Kidney (tissue), 14 donors: Measurements from ENCODE around the gene BARX1. TPM values are rescaled to one million over a fixed set of nuclear protein-coding genes. Genes with fewer than 3 reads are reported as not detected.

ENCODE experiments used
- DNase-seq, 5 donors: peaks; one replicate each; pipeline ENCODE4 v3.0.0-alpha.2; 2013 to 2020
- FAIRE-seq: peaks from 2 replicates; lab custom pipeline; 2012; peaks lifted over from hg19 to GRCh38; lab: Jason Lieb, UNC
- H3K27ac ChIP-seq, 2 donors: one replicate each; pipeline ENCODE4 v1.7.0; 2013; ENCODE audit warnings: low read depth in 2 of 2, low read length in 2 of 2, inconsistent platforms in 1 of 2
- H3K27me3 ChIP-seq: one replicate; pipeline ENCODE4 v1.7.1; 2013; ENCODE audit warnings: low read length, inconsistent platforms; ENCODE audit not compliant: control insufficient read depth, insufficient read depth
- H3K36me3 ChIP-seq, 3 donors: one replicate each; pipeline versions ENCODE4 v1.7.0 to v1.7.1; 2013; ENCODE audit warnings: low read length in 3 of 3, control low read depth in 1 of 3, inconsistent platforms in 1 of 3; ENCODE audit not compliant: insufficient read depth in 3 of 3, control insufficient read depth in 2 of 3
- H3K4me1 ChIP-seq, 3 donors: one replicate each; pipeline versions ENCODE4 v1.7.0 to v1.7.1; 2013; ENCODE audit warnings: low read length in 3 of 3, inconsistent platforms in 1 of 3, low read depth in 1 of 3; ENCODE audit not compliant: control insufficient read depth in 2 of 3, insufficient read depth in 2 of 3
- H3K4me3 ChIP-seq, 3 donors: one replicate each; pipeline versions ENCODE4 v1.7.0 to v1.8.1; 2013; ENCODE audit warnings: low read length in 3 of 3, control low read depth in 1 of 3, inconsistent platforms in 1 of 3
- H3K9ac ChIP-seq, 3 donors: one replicate each; pipeline versions ENCODE4 v1.7.0 to v1.7.1; 2013; ENCODE audit warnings: low read length in 3 of 3, control low read depth in 1 of 3, inconsistent platforms in 1 of 3
- H3K9me3 ChIP-seq, 3 donors: one replicate each; pipeline versions ENCODE4 v1.7.0 to v1.7.1; 2013; ENCODE audit warnings: low read length in 3 of 3, control low read depth in 1 of 3, inconsistent platforms in 1 of 3; ENCODE audit not compliant: control insufficient read depth in 2 of 3, insufficient read depth in 1 of 3
- intact Hi-C: fragments of 100-400 bp; cut with DNase I; formaldehyde crosslinking; loops from one replicate; pipeline ENCODE4 v1.11.1; 2022
- polyA plus RNA-seq: library from polyadenylated mRNA; stranded (reverse); fragments of 350-450 nt; fragmentation: Illumina TruSeq; extraction: RNeasy Lipid Tissue Mini Kit (QIAGEN cat#74804); gene quantifications from one replicate; pipeline ENCODE4 v1.2.3, GENCODE V29; 2014; ENCODE audit warnings: low read depth, low replicate concordance; ENCODE audit not compliant: insufficient read depth
- total RNA-seq: library from RNA; stranded (reverse); fragmentation: NEBNext Ultra II Directional; extraction: Animal tissue kit (Norgen Biotek cat#: 25700); gene quantifications from one replicate; pipeline ENCODE4 v1.2.1, GENCODE V29; 2021
- TF ChIP-seq, protein P1 (sequence below): IDR thresholded peaks from 3 replicates; pipeline ENCODE4 v1.5.1; 2012; ENCODE audit warnings: mild to moderate bottlenecking, moderate library complexity, borderline replicate concordance; ENCODE audit not compliant: insufficient read depth; ENCODE audit errors: extremely low read depth
- donor health status: control.
- donor health status: control.
- donor health status: control.
- donor health status: control.
- donor health status: control.
- donor health status: DM: yes; HTN: yes; CAD: no.
- donor health status: Normal renal cell carcinoma (clear cell type).

BARX1 gene
- total and polyA plus RNA-seq, 2 donors from 2014 or later, result not detected

DNA sequence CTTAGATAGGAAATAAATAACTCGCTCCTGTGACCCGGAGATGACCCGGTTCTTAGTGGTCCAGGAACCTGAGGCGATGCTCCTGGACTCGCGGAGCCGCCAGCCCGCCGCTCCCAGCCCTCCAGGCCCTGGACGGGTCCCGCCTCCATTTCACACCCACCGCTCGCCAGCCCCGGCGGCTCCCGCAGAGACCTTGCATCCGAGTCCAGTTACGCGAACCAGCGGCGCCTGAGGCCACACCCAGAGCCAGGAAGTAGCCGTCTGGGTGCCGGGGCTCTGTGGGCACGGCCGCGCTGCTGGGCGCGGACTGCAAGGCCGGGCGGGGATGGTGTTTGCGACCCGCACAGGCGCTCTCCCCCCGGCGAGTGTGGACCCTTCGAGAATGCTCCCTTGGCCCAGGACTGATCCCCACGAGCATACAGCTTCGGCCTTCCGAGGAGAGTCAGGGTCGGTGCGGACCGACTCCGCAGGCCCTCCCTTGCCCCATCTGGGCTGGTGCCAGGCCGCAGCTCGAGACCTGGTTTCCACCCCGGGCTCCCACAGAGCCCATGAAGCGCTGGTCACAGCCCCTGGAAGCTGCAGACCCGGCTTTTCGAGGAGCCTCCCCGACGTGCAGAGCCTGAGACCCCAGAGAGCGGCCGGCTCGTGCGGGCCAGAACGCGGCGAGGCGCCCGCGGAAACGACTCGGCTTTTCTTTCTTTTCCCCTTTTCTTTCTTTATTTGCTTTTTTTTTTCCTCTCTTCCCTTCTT is 5.2 kb upstream of the BARX1 start:
- Histone ChIP-seq H3K27me3 (peaks cover 55% of the 10 kb centered on the region), H3K27ac (no peak overlapping the region), H3K9ac (no peak overlapping the region), H3K36me3 (no peaks in the 10 kb centered on the region), H3K9me3 (no peaks in the 10 kb centered on the region), H3K4me1 (peaks cover 0 to 14% (median 3%) of the 10 kb centered on the region in 3 donors), H3K4me3 (no peak overlapping the region)
- intact Hi-C loops, result loop anchor here (10.0 kb wide), 1 partner anchor 276 kb away; no protein-coding TSS in a partner anchor
- DNase-seq (peak in 3 of 5 donors; percentile 34 to 44 (median 36)), FAIRE-seq (no peak)
- TF ChIP-seq, protein P1, sequence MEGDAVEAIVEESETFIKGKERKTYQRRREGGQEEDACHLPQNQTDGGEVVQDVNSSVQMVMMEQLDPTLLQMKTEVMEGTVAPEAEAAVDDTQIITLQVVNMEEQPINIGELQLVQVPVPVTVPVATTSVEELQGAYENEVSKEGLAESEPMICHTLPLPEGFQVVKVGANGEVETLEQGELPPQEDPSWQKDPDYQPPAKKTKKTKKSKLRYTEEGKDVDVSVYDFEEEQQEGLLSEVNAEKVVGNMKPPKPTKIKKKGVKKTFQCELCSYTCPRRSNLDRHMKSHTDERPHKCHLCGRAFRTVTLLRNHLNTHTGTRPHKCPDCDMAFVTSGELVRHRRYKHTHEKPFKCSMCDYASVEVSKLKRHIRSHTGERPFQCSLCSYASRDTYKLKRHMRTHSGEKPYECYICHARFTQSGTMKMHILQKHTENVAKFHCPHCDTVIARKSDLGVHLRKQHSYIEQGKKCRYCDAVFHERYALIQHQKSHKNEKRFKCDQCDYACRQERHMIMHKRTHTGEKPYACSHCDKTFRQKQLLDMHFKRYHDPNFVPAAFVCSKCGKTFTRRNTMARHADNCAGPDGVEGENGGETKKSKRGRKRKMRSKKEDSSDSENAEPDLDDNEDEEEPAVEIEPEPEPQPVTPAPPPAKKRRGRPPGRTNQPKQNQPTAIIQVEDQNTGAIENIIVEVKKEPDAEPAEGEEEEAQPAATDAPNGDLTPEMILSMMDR, result no peak

DNA sequence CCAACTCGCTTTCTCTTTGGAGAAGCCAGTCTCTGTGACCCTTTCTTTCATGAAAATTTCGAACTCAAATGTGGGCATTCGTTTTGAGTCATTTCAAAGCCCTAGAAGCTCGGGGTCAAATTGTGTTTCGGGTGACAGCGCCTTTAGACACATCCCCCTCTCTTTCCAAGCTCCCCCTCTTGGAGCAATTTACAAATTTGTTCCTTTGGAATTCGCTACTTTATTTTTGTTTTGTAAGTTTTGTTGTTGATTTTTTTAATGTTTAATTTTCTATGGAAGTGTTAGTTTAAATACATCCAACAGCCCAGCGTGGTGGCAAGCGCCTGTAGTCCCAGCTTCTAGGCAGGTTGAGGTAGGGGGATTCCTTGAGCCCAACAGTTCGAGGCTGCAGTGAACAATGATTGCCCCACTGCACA is 4.6 kb upstream of the BARX1 start:
- FAIRE-seq, result no peak
- intact Hi-C loops, result loop anchor here (10.0 kb wide), 1 partner anchor 275 kb away; no protein-coding TSS in a partner anchor

DNA sequence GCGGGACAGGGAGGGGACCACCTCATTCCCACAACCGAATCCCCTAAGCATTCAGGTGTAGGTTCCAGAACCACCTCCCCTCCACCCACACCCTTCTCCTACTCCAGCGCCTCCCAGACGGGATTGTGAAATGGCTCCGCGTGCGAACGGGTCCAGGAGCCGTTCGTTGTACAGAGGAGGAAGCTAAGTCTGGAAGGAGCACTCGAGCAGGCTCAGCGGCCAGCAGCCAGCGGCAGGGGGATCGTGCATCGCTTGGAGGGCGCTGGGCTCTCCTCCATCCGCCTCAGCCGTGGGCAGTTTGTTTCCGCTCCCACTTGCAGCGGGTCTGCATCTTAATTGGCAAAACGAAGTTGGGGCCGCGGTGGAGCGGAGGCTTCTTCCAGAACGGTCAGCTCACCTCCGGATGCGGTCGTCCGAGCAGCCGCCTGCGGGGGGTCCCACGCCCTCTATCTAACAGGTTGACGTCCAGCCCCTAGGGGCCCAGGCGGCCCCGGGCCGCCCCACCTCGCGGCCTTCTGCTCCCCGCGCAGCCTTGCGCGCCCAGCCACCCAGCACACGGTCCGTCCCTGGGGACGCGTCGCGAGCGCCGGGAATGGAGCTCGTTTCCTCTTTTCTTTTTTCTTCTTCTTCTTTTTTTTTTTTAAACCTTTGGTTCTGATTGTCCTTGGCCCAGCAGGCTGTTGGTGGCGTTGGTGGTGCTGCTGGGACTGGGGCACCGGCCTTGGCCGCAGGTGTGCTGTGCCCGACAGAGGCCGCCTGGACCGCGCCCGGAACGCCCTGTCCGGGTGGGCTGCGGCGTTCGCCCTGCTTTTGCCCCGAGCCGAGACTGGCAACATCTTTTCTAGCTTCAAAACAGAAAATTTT is 3.9 kb upstream of the BARX1 start:
- H3K9me3 ChIP-seq, result no peaks in the 10 kb centered on the region
- FAIRE-seq (no peak), DNase-seq (peak in 4 of 5 donors; percentile 63 to 75 (median 66))
- peaks cover 57% of the 10 kb centered on the region for H3K27me3 ChIP-seq
- no peak overlapping the region for H3K27ac ChIP-seq
- intact Hi-C loops, result no loop called here
- peaks cover 0 to 14% (median 3%) of the 10 kb centered on the region in 3 donors for H3K4me1 ChIP-seq
- TF ChIP-seq, protein P1, result no peak
- H3K9ac ChIP-seq, result no peak overlapping the region
- no peak overlapping the region for H3K4me3 ChIP-seq
- H3K36me3 ChIP-seq, result no peaks in the 10 kb centered on the region

More for the DNA sequence above, 4.6 kb upstream of the BARX1 start:
- peak in 3 of 5 donors; percentile 18 to 55 (median 27) for DNase-seq
- Histone ChIP-seq H3K4me3 (no peak overlapping the region), H3K27me3 (peaks cover 56% of the 10 kb centered on the region), H3K9me3 (no peaks in the 10 kb centered on the region), H3K27ac (no peak overlapping the region), H3K9ac (no peak overlapping the region), H3K4me1 (peaks cover 0 to 14% (median 3%) of the 10 kb centered on the region in 3 donors), H3K36me3 (no peaks in the 10 kb centered on the region)
- TF ChIP-seq, protein P1, result no peak
